A673 (cell line): ENCODE measurements around the gene PNLIPRP2. TPM values are rescaled to one million over a fixed set of nuclear protein-coding genes. Genes with fewer than 3 reads are reported as not detected.

Experiments used
- BruUV-seq: library from RNA; stranded (reverse); fragments of 400-500 nt; replicated peaks from 2 replicates; lab custom pipeline; 2021; lab: Mats Ljungman, UMichigan
- CTCF ChIA-PET: fragments of 300-600 bp; sonication (Branson Sonifier 250); formaldehyde crosslinking; loops from one replicate; lab custom pipeline; 2022; ENCODE audit warnings: antibody characterized with exemption; lab: Charles Lee
- POLR2A ChIA-PET: fragments of 300-600 bp; sonication (Branson Sonifier 250); formaldehyde crosslinking; loops from one replicate; lab custom pipeline; 2022; ENCODE audit warnings: antibody characterized with exemption; ENCODE audit not compliant: low non-redundant PET; lab: Charles Lee
- DNase-seq: peaks from one replicate; pipeline ENCODE4 v3.0.0-alpha.2; 2015; ENCODE audit warnings: low spot score
- H3K27ac ChIP-seq: fragments of 200-600 bp; sonication (generic); 2 replicates; pipeline ENCODE4 v1.5.1; 2016; ENCODE audit warnings: mixed run types, low read depth, mild to moderate bottlenecking, mixed read lengths, antibody characterized with exemption, low read length; ENCODE audit not compliant: poor library complexity, severe bottlenecking
- H3K27me3 ChIP-seq: fragments of 200-600 bp; sonication (generic); replicated peaks from 2 replicates; pipeline ENCODE4 v1.6.1; 2017; ENCODE audit warnings: mixed run types, low read depth, mild to moderate bottlenecking, mixed read lengths, antibody characterized with exemption, low read length; ENCODE audit not compliant: insufficient read depth, poor library complexity
- H3K36me3 ChIP-seq: fragments of 200-600 bp; sonication (generic); 2 replicates; pipeline ENCODE4 v1.6.1; 2016; ENCODE audit warnings: mixed run types, mild to moderate bottlenecking, mixed read lengths, antibody characterized with exemption, low read length; ENCODE audit not compliant: insufficient read depth, poor library complexity, severe bottlenecking
- H3K4me1 ChIP-seq: fragments of 200-600 bp; sonication (generic); 2 replicates; pipeline ENCODE4 v1.6.1; 2017; ENCODE audit warnings: mixed run types, mild to moderate bottlenecking, mixed read lengths, antibody characterized with exemption, low read length; ENCODE audit not compliant: insufficient read depth, poor library complexity, severe bottlenecking
- H3K4me3 ChIP-seq: fragments of 200-600 bp; sonication (generic); 2 replicates; pipeline ENCODE4 v1.5.1; 2016; ENCODE audit warnings: low read depth, mixed run types, mild to moderate bottlenecking, mixed read lengths, low read length; ENCODE audit not compliant: poor library complexity, severe bottlenecking
- H3K9me3 ChIP-seq: fragments of 200-600 bp; sonication (generic); 2 replicates; pipeline ENCODE4 v1.6.1; 2016; ENCODE audit warnings: mixed run types, low read depth, mild to moderate bottlenecking, mixed read lengths, antibody characterized with exemption, low read length; ENCODE audit not compliant: poor library complexity, severe bottlenecking
- EZH2 ChIP-seq: fragments of 200-600 bp; sonication (generic); IDR thresholded peaks from 2 replicates; pipeline ENCODE4 v1.6.1; 2017; ENCODE audit warnings: borderline replicate concordance, low read depth, mild to moderate bottlenecking, mixed read lengths, antibody characterized with exemption, low read length; ENCODE audit not compliant: poor library complexity, severe bottlenecking
- intact Hi-C: fragments of 100-400 bp; cut with micrococcal nuclease; formaldehyde crosslinking; loops from one replicate; pipeline ENCODE4 v1.10.0; 2022; ENCODE audit not compliant: unreplicated experiment
- total RNA-seq: library from RNA; stranded (reverse); gene quantifications from 2 replicates; pipeline ENCODE4 v1.2.3, GENCODE V29; 2021
- TF ChIP-seq, protein P1 (sequence below): fragments of 300-800, 200-600 bp; sonication (generic); conservative IDR thresholded peaks from 2 replicates; pipeline ENCODE4 v1.5.1; 2017; ENCODE audit warnings: low read depth, mild to moderate bottlenecking, antibody characterized with exemption, low read length, moderate library complexity, mixed read lengths

PNLIPRP2 gene
- total RNA-seq, 1 experiment from 2014 or later, result not detected

DNA sequence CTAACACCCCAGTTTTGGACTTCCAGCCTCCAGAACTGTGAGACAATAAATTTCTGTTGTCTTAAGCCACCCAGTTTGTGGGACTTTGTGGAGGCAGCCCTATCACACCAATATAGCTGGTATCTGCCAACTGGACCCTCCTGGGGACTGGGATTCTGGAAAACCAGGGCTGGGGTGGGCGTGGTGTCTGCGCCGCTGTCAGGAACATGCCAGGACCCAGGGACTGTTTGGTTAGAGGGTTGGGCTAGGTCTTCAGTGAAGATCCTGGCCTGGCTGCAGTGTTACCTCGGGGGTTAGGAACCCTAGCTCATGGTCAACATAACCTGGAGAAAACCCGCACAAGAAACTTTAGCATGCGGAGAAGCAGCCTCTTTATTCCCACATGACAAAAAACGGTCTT, 42.6 kb downstream of the PNLIPRP2 start:
- Histone ChIP-seq H3K4me1 (no peaks in the 10 kb centered on the region), H3K4me3 (no peak overlapping the region), H3K9me3 (no peaks in the 10 kb centered on the region), H3K27ac (no peak overlapping the region), H3K36me3 (no peaks in the 10 kb centered on the region), H3K27me3 (peaks cover 7% of the 10 kb centered on the region)
- no peak for DNase-seq
- POLR2A ChIA-PET, result interaction anchor here (0.7 kb wide), 1 partner anchor 53 kb away, joined by 12 read pairs; no protein-coding TSS in a partner anchor
- no TSS peak for BruUV-seq
- TF ChIP-seq EZH2, result no peak
- TF ChIP-seq, protein P1, sequence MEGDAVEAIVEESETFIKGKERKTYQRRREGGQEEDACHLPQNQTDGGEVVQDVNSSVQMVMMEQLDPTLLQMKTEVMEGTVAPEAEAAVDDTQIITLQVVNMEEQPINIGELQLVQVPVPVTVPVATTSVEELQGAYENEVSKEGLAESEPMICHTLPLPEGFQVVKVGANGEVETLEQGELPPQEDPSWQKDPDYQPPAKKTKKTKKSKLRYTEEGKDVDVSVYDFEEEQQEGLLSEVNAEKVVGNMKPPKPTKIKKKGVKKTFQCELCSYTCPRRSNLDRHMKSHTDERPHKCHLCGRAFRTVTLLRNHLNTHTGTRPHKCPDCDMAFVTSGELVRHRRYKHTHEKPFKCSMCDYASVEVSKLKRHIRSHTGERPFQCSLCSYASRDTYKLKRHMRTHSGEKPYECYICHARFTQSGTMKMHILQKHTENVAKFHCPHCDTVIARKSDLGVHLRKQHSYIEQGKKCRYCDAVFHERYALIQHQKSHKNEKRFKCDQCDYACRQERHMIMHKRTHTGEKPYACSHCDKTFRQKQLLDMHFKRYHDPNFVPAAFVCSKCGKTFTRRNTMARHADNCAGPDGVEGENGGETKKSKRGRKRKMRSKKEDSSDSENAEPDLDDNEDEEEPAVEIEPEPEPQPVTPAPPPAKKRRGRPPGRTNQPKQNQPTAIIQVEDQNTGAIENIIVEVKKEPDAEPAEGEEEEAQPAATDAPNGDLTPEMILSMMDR, result no peak
- CTCF ChIA-PET, result interaction anchor here (0.6 kb wide), 1 partner anchor 23 kb away, joined by 3 read pairs; no protein-coding TSS in a partner anchor
- intact Hi-C loops, result no loop called here

DNA sequence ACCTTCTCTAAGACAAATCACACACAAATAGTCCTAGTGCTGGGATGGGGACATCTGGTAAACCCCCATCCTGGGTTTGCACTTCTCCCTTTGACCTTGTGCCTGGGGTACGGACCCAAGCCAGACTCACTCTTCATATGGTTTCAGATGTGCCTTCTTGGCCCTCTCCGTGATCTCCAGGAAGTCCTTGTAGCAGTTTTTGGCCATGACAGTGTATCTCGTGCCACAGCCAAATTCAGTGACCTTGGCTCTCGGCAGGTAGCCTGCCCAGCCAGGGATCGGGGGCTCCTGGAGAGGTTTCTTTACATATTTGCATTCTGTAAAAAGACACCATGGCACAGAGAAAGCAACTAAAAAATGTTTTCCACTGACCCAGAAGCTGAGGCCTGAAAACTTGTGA, 43.9 kb downstream of the PNLIPRP2 start:
- Histone ChIP-seq H3K27me3 (peaks cover 7% of the 10 kb centered on the region), H3K4me1 (no peaks in the 10 kb centered on the region), H3K27ac (no peak overlapping the region), H3K36me3 (no peaks in the 10 kb centered on the region), H3K4me3 (no peak overlapping the region), H3K9me3 (no peaks in the 10 kb centered on the region)
- no TSS peak for BruUV-seq
- no peak for TF ChIP-seq EZH2
- TF ChIP-seq, protein P1, result no peak
- no peak for DNase-seq
- ChIA-PET POLR2A (no interaction called here), CTCF (no interaction called here)
- intact Hi-C loops, result no loop called here

DNA sequence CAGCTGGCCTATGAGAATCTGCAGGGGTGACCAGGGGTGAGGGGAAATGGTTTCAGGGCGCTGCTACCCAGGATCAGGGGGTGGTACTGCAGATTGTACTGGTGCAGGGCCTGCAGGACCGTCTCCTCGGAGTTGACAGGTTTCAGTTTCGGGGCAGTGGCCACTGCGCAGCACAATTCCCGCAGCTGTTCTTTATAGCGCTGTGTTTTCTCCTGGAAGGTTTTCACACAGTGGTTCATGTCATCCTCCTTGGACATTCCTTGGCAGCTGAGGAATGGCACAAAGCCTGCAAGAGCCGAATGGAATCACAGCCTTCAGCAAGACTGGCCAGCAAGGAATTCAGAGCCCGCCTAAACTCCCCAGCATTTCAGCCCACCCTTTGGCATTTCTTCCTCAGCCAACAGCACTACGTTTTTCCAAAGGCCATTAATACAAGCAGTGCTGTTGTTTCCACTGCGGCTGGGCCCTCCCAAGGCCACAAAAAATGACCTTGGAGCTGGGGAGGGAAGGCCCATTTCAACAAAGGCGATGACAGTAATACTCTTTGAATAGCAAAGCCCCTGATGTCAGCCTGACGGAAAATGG, 44.9 kb downstream of the PNLIPRP2 start:
- no peaks in the 10 kb centered on the region for H3K36me3 ChIP-seq
- ChIA-PET CTCF (no interaction called here), POLR2A (no interaction called here)
- H3K27me3 ChIP-seq, result peaks cover 7% of the 10 kb centered on the region
- BruUV-seq, result no TSS peak
- no peak overlapping the region for H3K27ac ChIP-seq
- no peak for DNase-seq
- H3K4me3 ChIP-seq, result no peak overlapping the region
- no peak for TF ChIP-seq EZH2
- TF ChIP-seq, protein P1, result no peak
- no peaks in the 10 kb centered on the region for H3K9me3 ChIP-seq
- H3K4me1 ChIP-seq, result no peaks in the 10 kb centered on the region
- intact Hi-C loops, result no loop called here
